Measurements from ENCODE around the gene RNU6-9.
A peak's percentile ranks its signal among the peaks of the same experiment; 100 is the strongest.
"Not testable (repeated sequence)": the region's sequence is repeated elsewhere in the genome, so short reads cannot be mapped to it uniquely, and the experiment has no call there.

Gene RNU6-9

GRCh38 chr19:869245-870177 lies 23.8 kb upstream of the RNU6-9 start:
- Mint-ChIP-seq H3K36me3 (ENCODE audit: low read depth) (peaks cover 21% of the 10 kb centered on the region), H3K27ac (no peak overlapping the region), H3K9me3 (no peaks in the 10 kb centered on the region), H3K27me3 (ENCODE audit: low read depth) (no peaks in the 10 kb centered on the region), H3K4me3 (no peak overlapping the region), H3K4me1 (ENCODE audit: low read depth) (peaks cover 5% of the 10 kb centered on the region)
- DNase-seq (ENCODE audit: low spot score) = no peak

- Mint-ChIP-seq H3K36me3 (ENCODE audit: low read depth) (peaks cover 21% of the 10 kb centered on the region), H3K27ac (peak overlapping the region; percentile 68), H3K4me1 (ENCODE audit: low read depth) (peaks cover 5% of the 10 kb centered on the region), H3K9me3 (no peaks in the 10 kb centered on the region), H3K27me3 (ENCODE audit: low read depth) (no peaks in the 10 kb centered on the region), H3K4me3 (peak overlapping the region; percentile 22)
- DNase-seq (ENCODE audit: low spot score) = no peak
These were observed 23.0 kb upstream of the RNU6-9 start for GRCh38 chr19:870314-870713.

- H3K9me3 Mint-ChIP-seq = no peaks in the 10 kb centered on the region
- no peak overlapping the region for H3K27ac Mint-ChIP-seq
- H3K4me1 Mint-ChIP-seq (ENCODE audit: low read depth) = peaks cover 5% of the 10 kb centered on the region
- no peaks in the 10 kb centered on the region for H3K27me3 Mint-ChIP-seq (ENCODE audit: low read depth)
- H3K4me3 Mint-ChIP-seq = no peak overlapping the region
- peaks cover 19% of the 10 kb centered on the region for H3K36me3 Mint-ChIP-seq (ENCODE audit: low read depth)
- no peak for DNase-seq (ENCODE audit: low spot score)
These were observed 22.3 kb upstream of the RNU6-9 start for GRCh38 chr19:870963-871401.

GRCh38 chr19:871446-872265 lies 21.6 kb upstream of the RNU6-9 start:
- peak overlapping the region; percentile 92 for H3K27ac Mint-ChIP-seq
- H3K36me3 Mint-ChIP-seq (ENCODE audit: low read depth) = peaks cover 19% of the 10 kb centered on the region
- H3K4me1 Mint-ChIP-seq (ENCODE audit: low read depth) = peaks cover 5% of the 10 kb centered on the region
- no peaks in the 10 kb centered on the region for H3K27me3 Mint-ChIP-seq (ENCODE audit: low read depth)
- peak overlapping the region; percentile 84 for H3K4me3 Mint-ChIP-seq
- no peak for DNase-seq (ENCODE audit: low spot score)
- H3K9me3 Mint-ChIP-seq = no peaks in the 10 kb centered on the region

GRCh38 chr19:872266-872951 lies 20.9 kb upstream of the RNU6-9 start:
- Mint-ChIP-seq H3K4me1 (ENCODE audit: low read depth) (peaks cover 5% of the 10 kb centered on the region), H3K4me3 (peak overlapping the region; percentile 84), H3K9me3 (no peaks in the 10 kb centered on the region), H3K27ac (peak overlapping the region; percentile 92), H3K27me3 (ENCODE audit: low read depth) (no peaks in the 10 kb centered on the region), H3K36me3 (ENCODE audit: low read depth) (peaks cover 17% of the 10 kb centered on the region)
- peak; percentile 78 for DNase-seq (ENCODE audit: low spot score)

GRCh38 chr19:873084-873483 lies 20.2 kb upstream of the RNU6-9 start:
- peak overlapping the region; percentile 52 for H3K4me3 Mint-ChIP-seq
- H3K9me3 Mint-ChIP-seq = no peaks in the 10 kb centered on the region
- DNase-seq (ENCODE audit: low spot score) = peak; percentile 52
- H3K36me3 Mint-ChIP-seq (ENCODE audit: low read depth) = peaks cover 15% of the 10 kb centered on the region
- peaks cover 5% of the 10 kb centered on the region for H3K4me1 Mint-ChIP-seq (ENCODE audit: low read depth)
- H3K27ac Mint-ChIP-seq = peak overlapping the region; percentile 86
- no peaks in the 10 kb centered on the region for H3K27me3 Mint-ChIP-seq (ENCODE audit: low read depth)

GRCh38 chr19:873561-874041 lies 19.7 kb upstream of the RNU6-9 start:
- no peaks in the 10 kb centered on the region for H3K9me3 Mint-ChIP-seq
- no peak overlapping the region for H3K27ac Mint-ChIP-seq
- H3K36me3 Mint-ChIP-seq (ENCODE audit: low read depth) = peaks cover 13% of the 10 kb centered on the region
- peaks cover 5% of the 10 kb centered on the region for H3K4me1 Mint-ChIP-seq (ENCODE audit: low read depth)
- DNase-seq (ENCODE audit: low spot score) = no peak
- H3K27me3 Mint-ChIP-seq (ENCODE audit: low read depth) = no peaks in the 10 kb centered on the region
- no peak overlapping the region for H3K4me3 Mint-ChIP-seq

GRCh38 chr19:875265-875879 lies 17.9 kb upstream of the RNU6-9 start:
- H3K27ac Mint-ChIP-seq = no peak overlapping the region

GRCh38 chr19:876089-876488 lies 17.2 kb upstream of the RNU6-9 start:
- Mint-ChIP-seq H3K36me3 (ENCODE audit: low read depth) (peaks cover 9% of the 10 kb centered on the region), H3K27ac (no peak overlapping the region), H3K27me3 (ENCODE audit: low read depth) (no peaks in the 10 kb centered on the region), H3K4me1 (ENCODE audit: low read depth) (peaks cover 5% of the 10 kb centered on the region), H3K4me3 (no peak overlapping the region), H3K9me3 (no peaks in the 10 kb centered on the region)
- DNase-seq (ENCODE audit: low spot score) = no peak

More at GRCh38 chr19:875265-875879, 17.9 kb upstream of the RNU6-9 start:
- H3K4me3 Mint-ChIP-seq = no peak overlapping the region
- no peaks in the 10 kb centered on the region for H3K9me3 Mint-ChIP-seq
- no peaks in the 10 kb centered on the region for H3K27me3 Mint-ChIP-seq (ENCODE audit: low read depth)
- peaks cover 5% of the 10 kb centered on the region for H3K4me1 Mint-ChIP-seq (ENCODE audit: low read depth)
- peaks cover 10% of the 10 kb centered on the region for H3K36me3 Mint-ChIP-seq (ENCODE audit: low read depth)
- DNase-seq (ENCODE audit: low spot score) = no peak

GRCh38 chr19:876780-877314 lies 16.4 kb upstream of the RNU6-9 start:
- Mint-ChIP-seq H3K27me3 (ENCODE audit: low read depth) (no peaks in the 10 kb centered on the region), H3K4me3 (no peak overlapping the region)

GRCh38 chr19:877992-878660 lies 15.2 kb upstream of the RNU6-9 start:
- not testable (repeated sequence) for H3K27ac Mint-ChIP-seq; DNase-seq (ENCODE audit: low spot score); H3K4me3 Mint-ChIP-seq; H3K9me3 Mint-ChIP-seq; H3K27me3 Mint-ChIP-seq (ENCODE audit: low read depth); H3K4me1 Mint-ChIP-seq (ENCODE audit: low read depth)
- peaks cover 12% of the 10 kb centered on the region for H3K36me3 Mint-ChIP-seq (ENCODE audit: low read depth)

More at GRCh38 chr19:876780-877314, 16.4 kb upstream of the RNU6-9 start:
- no peak for DNase-seq (ENCODE audit: low spot score)
- peaks cover 12% of the 10 kb centered on the region for H3K36me3 Mint-ChIP-seq (ENCODE audit: low read depth)
- peaks cover 5% of the 10 kb centered on the region for H3K4me1 Mint-ChIP-seq (ENCODE audit: low read depth)
- H3K9me3 Mint-ChIP-seq = no peaks in the 10 kb centered on the region
- no peak overlapping the region for H3K27ac Mint-ChIP-seq

- Mint-ChIP-seq H3K27ac (peak overlapping the region; percentile 31), H3K36me3 (ENCODE audit: low read depth) (peaks cover 10% of the 10 kb centered on the region)
- H3K4me3 Mint-ChIP-seq; H3K4me1 Mint-ChIP-seq (ENCODE audit: low read depth); H3K9me3 Mint-ChIP-seq; H3K27me3 Mint-ChIP-seq (ENCODE audit: low read depth); DNase-seq (ENCODE audit: low spot score): not testable (repeated sequence)
These were observed 14.3 kb upstream of the RNU6-9 start for GRCh38 chr19:878751-879561.

Measured in T-helper 2 cell treated with Interferon-gamma antibody and Interleukin-4, amounts not matched to agents 5 μg/mL and 100 μg/mL, for 36 hours (primary cell).